Measurements from ENCODE around the gene ANAPC2. TPM values are rescaled to one million over a fixed set of nuclear protein-coding genes. Genes with fewer than 3 reads are reported as not detected.

ANAPC2 gene, protein sequence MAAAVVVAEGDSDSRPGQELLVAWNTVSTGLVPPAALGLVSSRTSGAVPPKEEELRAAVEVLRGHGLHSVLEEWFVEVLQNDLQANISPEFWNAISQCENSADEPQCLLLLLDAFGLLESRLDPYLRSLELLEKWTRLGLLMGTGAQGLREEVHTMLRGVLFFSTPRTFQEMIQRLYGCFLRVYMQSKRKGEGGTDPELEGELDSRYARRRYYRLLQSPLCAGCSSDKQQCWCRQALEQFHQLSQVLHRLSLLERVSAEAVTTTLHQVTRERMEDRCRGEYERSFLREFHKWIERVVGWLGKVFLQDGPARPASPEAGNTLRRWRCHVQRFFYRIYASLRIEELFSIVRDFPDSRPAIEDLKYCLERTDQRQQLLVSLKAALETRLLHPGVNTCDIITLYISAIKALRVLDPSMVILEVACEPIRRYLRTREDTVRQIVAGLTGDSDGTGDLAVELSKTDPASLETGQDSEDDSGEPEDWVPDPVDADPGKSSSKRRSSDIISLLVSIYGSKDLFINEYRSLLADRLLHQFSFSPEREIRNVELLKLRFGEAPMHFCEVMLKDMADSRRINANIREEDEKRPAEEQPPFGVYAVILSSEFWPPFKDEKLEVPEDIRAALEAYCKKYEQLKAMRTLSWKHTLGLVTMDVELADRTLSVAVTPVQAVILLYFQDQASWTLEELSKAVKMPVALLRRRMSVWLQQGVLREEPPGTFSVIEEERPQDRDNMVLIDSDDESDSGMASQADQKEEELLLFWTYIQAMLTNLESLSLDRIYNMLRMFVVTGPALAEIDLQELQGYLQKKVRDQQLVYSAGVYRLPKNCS
- total RNA-seq = 42.9 TPM

DNA sequence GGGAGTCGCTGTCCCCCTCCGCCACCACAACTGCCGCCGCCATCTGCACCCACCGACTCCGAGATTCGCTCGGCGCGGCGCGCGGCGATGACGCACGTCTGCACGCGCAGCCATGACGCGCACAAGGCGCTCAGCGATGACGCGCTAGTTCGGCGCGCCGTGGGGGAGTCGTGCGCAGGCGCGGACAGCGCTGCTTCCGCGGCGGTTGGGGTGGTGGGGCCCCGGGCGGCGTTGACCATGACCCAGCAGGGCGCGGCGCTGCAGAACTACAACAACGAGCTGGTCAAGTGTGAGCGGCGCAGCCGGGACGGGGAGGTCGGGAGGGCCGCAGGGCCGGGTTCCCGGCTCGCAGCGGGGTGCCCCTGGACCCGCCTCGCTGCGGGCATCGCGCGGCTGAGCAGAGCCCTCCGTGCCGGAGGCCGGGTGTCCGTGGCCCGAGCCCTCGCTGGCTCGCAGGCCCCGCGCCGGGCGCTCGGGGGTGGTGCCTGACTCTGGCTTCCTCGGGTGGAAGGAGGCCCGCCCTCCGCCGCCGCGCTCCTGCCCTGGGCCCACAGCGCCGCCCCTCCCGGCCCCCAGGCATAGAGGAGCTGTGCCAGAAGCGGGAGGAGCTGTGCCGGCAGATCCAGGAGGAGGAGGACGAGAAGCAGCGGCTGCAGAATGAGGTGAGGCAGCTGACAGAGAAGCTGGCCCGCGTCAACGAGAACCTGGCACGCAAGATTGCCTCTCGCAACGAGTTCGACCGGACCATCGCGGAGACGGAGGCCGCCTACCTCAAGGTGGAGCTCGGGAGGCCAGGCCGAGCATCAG, at the start of gene ANAPC2, which contains the start of gene SSNA1:
ANAPC2 (minus strand) TSS at position 71 of the 807 bp plus-strand sequence; CDS start at position 43, 28 bp downstream.
SSNA1 (plus strand) TSS at position 187 of the 807 bp plus-strand sequence; CDS start at position 238, 51 bp downstream.

DNA sequence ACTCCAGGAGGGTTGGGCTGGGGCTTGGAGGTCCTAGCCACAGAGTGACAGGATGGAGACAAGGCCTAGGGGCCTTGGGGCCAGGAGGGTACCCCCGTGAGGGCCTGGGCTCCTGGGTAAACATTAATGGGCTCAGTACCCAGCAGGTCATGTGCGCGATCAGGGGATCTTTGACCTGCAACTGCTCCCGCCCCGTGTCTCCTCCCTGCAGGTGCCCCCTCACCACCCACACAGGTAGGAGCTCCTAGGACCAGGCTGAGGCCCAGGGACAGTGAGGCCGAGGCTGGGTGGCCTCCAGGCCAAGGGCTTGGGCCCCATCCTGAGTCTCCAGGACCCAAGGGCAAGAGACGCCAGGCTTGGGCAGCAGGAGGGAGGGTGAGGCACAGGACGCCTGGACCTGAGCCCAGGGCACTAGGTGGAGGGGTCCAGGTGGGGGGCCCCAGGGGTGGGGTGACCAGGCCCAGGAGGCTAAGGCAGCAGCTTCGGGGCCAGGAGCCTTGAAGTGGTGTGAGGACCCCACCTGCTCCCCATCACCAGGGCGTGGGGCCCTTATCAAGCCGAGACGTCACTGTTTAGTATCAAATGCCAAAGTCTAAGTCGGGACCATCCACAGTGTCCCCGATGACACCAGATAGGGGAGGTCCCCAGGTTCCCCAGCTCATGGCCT, 42.5 kb upstream of the ANAPC2 start, which contains the start of gene SLC34A3:
SLC34A3 (plus strand) TSS at position 197 of the 667 bp plus-strand sequence. CDS start 802 bp downstream, outside the sequence.

DNA sequence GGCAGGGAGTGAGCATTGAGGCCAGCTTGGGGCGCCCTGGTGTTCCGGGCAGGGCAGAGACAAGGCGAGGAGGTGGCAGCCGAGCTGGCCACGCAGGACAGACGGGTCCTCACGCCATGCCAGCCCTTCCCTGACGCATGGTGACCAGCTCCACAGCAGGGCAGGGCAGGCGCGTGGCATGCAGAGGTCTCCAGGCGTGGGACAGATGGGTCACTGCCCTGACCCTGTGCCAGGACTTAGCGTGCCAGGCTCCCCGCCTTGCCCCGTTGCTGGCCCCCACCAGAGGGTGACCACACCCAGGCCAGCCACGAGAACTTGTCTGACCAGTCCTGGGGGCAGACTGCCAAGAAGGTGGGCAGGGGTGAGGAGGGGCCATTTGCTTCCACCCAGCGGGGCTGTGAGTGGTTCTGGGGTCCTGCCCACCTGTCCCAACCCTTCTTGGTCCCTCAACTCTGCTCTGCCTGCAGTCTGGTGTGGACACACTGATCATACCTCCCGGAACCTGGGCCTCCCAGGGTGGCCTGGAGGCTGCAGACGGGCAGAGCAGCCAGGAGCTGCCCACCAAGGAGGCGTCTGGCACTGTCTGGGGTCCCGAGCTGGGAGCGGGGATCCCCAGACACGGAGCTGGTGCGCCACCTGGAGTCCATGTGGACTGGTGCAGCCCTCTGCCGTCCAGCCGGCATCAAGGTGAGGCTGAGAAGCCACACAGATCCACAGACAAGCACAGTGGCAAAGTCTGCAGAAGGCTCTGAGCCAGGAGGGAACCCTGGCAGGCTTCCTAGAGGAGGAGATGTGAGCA, 38.9 kb upstream of the ANAPC2 start, which contains the start of gene RNF224:
RNF224 (plus strand) TSS at position 449 of the 799 bp plus-strand sequence. CDS start 834 bp downstream, outside the sequence.

DNA sequence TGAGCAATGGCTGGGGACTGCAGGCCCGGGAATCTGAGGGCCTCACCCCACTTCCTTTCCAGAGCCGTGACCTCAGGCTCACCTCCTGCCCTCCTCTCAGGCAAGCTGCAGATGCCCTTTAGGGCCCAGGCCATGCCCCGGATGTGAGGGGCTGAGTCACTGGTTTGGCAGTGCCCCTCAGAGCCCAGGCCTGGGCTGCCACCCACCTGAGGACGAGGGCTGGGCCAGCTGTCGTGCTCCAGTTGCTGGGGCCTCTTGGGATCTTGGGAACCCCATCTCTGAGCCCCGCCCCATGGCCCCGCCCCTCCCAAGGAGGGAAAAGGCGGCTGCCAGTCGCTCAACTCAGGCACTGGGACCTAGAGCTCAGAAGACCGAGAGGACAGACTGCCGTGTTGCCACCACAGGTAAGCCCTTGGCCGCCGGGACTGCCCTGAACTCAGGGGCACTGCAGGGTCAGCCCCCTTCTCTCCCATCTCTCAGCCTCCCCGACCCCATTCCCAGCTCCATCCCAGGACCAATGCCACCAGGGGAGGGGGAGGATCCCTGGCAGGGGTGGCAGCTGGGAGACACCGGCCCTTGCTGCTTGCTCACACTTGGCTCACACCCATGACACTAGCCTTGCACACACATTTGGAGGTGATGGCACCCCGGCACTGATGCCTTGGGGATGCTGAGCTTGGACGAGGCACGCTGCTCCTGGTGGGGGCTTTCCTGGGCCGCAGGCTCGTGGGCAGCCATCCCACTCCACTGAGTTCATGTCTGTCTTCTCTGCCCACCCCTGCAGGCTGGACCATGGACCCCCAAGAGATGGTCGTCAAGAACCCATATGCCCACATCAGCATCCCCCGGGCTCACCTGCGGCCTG, 36.7 kb upstream of the ANAPC2 start, which contains the start of gene CYSRT1:
CYSRT1 (plus strand) TSS at position 345 of the 865 bp plus-strand sequence; CDS start at position 793, 448 bp downstream.

DNA sequence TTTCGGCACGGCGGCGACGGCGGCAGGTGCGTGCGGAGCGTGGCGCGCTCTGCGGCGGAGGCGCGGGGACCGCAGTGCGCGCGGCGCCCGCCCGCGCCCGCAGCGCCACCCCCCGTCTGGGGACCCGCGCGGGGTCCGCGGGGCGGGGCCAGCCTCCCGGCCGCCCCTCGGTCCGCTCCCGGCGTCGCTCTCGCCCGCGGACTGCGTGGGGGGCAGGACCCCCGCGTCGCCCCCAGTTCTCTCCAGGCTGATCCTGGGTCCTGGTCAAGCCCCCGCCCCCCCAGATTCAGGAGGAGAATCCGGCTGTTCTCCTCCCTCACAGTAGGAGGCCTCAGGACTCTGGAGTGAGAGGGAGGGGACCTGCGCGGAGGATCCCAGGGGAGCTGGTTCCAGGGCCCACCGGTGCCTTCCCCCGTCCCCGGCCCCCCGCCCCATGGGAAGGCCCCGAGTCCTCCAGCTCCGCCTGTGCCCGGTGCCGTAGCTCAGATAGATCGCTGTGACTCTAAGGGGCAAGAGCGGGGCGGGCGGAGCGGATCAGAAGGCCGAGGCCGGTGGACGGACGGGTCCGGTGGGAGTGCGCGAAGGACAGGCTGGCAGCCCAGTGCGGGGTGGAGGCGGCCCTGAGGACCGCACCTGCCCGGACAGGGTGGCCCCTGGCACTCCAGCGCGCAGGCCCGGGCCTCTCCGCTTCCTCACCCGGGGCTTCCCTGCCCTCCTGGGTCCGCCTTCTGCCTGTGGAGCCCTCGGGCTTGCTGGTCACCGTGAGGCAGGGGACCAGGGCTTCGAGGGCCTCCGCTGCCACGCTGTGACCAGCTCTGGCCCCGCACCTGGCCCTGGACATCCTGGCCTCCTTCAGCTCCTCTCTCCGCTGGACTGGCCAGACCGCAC, 34.1 kb upstream of the ANAPC2 start, which contains the start of gene RNF208:
RNF208 (minus strand) TSS at position 51 of the 888 bp plus-strand sequence. CDS start 1,028 bp downstream, outside the sequence.

DNA sequence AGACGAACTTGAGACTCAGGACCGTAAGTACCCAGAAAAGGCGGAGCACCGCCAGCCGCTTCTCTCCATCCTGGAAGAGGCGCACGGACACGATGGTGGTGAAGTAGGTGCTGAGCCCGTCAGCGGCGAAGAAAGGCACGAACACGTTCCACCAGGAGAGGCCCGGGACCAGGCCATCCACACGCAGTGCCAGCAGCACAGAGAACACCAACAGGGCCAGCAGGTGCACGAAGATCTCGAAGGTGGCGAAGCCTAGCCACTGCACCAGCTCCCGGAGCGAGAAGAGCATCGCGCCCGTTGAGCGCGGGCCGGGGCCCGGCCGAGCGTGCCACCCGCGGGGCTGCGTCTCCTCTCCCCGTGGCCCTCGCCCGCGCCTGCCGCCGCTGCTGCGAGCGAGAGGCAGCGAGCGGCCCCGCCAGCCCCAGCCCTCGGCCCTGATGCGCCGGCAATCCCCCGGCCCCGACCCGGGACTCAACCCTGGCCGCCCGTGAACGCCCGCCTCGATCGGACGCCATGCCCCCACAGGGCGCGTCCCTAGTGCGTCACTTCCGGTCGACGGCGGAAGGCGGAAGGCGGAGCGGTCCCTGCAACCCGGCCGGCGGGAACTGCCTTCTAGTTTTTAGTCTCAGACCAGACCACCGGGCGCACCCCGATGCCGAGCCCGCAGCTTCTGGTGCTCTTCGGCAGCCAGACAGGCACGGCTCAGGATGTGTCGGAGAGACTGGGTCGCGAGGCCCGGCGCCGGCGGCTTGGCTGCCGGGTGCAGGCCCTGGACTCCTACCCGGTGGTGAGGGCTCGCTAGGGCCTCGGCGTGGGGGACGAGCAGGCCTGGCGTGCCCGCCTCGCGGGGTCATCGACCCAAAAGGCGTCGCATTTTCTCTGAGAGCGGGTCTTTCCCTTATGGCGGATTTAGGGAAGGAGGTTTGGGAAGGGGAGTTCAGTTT, 17.0 kb upstream of the ANAPC2 start, which contains the start of the genes NDOR1 and TMEM203:
NDOR1 (plus strand) TSS at position 575 of the 944 bp plus-strand sequence; CDS start at position 653, 78 bp downstream.
TMEM203 (minus strand) TSS at position 523 of the 944 bp plus-strand sequence; CDS start at position 289, 234 bp downstream.

DNA sequence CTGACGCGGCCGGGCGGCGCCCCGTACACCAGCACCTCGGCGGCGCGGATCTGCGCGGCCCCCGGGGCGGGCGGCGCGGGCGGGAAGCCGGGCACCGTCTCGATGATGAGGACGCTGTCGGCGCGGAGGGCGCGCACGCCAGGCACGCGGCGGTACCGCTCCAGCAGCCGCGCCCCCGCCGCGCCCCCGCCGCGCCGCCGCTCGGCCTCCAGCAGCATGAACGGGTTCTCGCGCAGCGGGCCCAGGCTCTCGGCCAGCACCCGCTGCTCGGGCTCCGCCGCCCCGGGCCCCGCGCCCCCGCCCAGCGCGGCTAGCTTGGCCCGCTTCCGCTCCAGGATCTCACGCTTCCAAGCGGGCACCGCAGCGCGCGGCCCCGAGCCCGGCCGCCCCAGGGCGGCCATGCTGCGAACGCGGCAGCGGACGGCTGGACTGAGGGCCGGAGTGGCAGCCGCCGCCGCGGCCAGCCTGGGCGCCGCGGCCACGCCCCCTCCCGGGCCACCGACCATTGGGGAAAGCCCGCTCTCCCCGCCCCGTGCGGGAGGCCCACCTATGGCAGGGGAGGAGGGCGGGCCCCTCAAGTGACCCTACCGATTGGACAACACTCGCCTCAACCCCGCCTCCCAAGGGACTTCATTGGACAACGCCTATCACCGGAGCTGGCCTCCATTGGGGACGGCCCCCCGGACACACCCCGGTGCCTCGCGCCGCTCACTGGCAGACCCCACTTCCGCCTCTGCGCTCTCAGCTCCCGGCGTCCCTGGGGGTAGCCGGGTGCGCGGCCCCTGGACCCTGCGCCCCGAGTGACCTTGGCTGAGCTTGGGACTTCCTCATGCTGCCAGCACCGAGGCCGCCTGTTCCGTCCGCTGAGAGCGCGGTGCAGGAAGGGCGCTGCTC, 12.2 kb upstream of the ANAPC2 start, which contains the start of gene TPRN:
TPRN (minus strand) TSS at position 431 of the 894 bp plus-strand sequence; CDS start at position 401, 30 bp downstream.

DNA sequence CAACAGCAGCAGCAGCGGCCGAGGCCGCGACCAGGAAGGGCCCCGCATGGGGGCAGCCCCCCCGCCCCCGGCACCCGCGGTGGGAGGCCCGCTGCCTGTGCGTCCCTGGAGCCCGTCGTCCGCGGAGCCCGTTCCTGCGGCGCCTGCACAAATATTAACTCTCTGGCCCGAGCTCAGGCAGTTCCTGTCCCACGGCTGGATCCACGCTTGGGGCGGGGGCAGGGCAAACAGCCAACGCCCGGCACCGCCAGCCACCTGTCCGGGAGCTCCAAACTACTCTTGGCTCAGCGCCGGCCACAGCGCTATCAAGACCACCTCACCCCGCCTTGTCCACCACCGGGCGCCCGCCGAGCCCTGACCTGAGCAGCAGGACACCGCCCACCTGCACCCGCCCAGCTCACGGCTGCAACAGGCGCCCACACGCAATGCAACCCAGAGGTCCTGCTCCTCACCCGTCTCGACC, 18.4 kb downstream of the ANAPC2 start, which contains the start of gene LRRC26:
LRRC26 (minus strand) TSS at position 156 of the 463 bp plus-strand sequence; CDS start at position 48, 108 bp downstream.

DNA sequence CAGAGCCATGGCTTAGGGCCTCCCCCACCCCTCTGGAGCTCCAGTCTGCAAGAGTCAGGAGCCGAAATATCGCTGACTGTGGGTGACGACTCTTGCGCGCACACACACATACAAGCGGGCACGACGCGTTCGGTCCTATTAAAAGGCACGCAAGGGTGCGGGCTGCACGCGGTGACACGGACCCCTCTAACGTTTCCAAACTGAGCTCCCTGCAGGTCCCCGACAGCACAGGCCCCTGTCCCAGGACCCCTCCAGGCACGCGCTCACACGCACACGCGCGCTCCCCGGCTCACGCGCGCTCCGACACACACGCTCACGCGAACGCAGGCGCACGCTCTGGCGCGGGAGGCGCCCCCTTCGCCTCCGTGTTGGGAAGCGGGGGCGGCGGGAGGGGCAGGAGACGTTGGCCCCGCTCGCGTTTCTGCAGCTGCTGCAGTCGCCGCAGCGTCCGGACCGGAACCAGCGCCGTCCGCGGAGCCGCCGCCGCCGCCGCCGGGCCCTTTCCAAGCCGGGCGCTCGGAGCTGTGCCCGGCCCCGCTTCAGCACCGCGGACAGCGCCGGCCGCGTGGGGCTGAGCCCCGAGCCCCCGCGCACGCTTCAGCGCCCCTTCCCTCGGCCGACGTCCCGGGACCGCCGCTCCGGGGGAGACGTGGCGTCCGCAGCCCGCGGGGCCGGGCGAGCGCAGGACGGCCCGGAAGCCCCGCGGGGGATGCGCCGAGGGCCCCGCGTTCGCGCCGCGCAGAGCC, 49.5 kb downstream of the ANAPC2 start, which contains the start of gene GRIN1:
GRIN1 (plus strand) TSS at position 433 of the 746 bp plus-strand sequence. CDS start 333 bp downstream, outside the sequence.

Other genes starting within 250 kb of the ANAPC2 start
- gene FBXW5, start 243.8 kb downstream of the ANAPC2 start, total RNA-seq = 101 TPM
- not detected for gene C8G, start 243.3 kb downstream of the ANAPC2 start, total RNA-seq
- 2.9 TPM for gene LCN12, start 236.3 kb downstream of the ANAPC2 start, total RNA-seq
- 230 TPM for gene PTGDS, start 211.1 kb downstream of the ANAPC2 start, total RNA-seq
- gene LCNL1, start 205.6 kb downstream of the ANAPC2 start, total RNA-seq = 1.2 TPM
- gene PAXX, start 196.1 kb downstream of the ANAPC2 start, total RNA-seq = 25.7 TPM
- gene CLIC3, start 192.0 kb downstream of the ANAPC2 start, total RNA-seq = 1.1 TPM
- gene ABCA2, start 160.3 kb downstream of the ANAPC2 start, total RNA-seq = 49.9 TPM
- gene FUT7, start 156.5 kb downstream of the ANAPC2 start, total RNA-seq = not detected
- 56.4 TPM for gene NPDC1, start 142.4 kb downstream of the ANAPC2 start, total RNA-seq
- gene ENTPD2, start 134.5 kb downstream of the ANAPC2 start, total RNA-seq = 7.0 TPM
- 4.3 TPM for gene SAPCD2, start 118.0 kb downstream of the ANAPC2 start, total RNA-seq
- 8.5 TPM for gene UAP1L1, start 111.0 kb downstream of the ANAPC2 start, total RNA-seq
- gene MAN1B1, start 101.6 kb downstream of the ANAPC2 start, total RNA-seq = 59.0 TPM
- gene DPP7, start 73.8 kb downstream of the ANAPC2 start, total RNA-seq = 37.5 TPM
- 12.7 TPM for gene GRIN1, start 49.4 kb downstream of the ANAPC2 start, total RNA-seq
- 1.7 TPM for gene LRRC26, start 18.5 kb downstream of the ANAPC2 start, total RNA-seq
- gene TMEM210, start 16.5 kb downstream of the ANAPC2 start, total RNA-seq = not detected
- 51.1 TPM for gene SSNA1, start 116 bp upstream of the ANAPC2 start, total RNA-seq
- 11.3 TPM for gene TPRN, start 12.2 kb upstream of the ANAPC2 start, total RNA-seq
- gene TMEM203, start 17.1 kb upstream of the ANAPC2 start, total RNA-seq = 34.2 TPM
- 10.3 TPM for gene NDOR1, start 17.1 kb upstream of the ANAPC2 start, total RNA-seq
- 2.7 TPM for gene RNF208, start 33.7 kb upstream of the ANAPC2 start, total RNA-seq
- 0.60 TPM for gene CYSRT1, start 36.6 kb upstream of the ANAPC2 start, total RNA-seq
- gene RNF224, start 38.9 kb upstream of the ANAPC2 start, total RNA-seq = not detected
- gene SLC34A3, start 42.3 kb upstream of the ANAPC2 start, total RNA-seq = not detected
- gene TUBB4B, start 52.7 kb upstream of the ANAPC2 start, total RNA-seq = 374 TPM
- not detected for gene STPG3, start 62.7 kb upstream of the ANAPC2 start, total RNA-seq
- gene NELFB, start 66.8 kb upstream of the ANAPC2 start, total RNA-seq = 39.1 TPM
- 3.7 TPM for gene TOR4A, start 89.2 kb upstream of the ANAPC2 start, total RNA-seq
- 23.3 TPM for gene NRARP, start 113.7 kb upstream of the ANAPC2 start, total RNA-seq
- 22.0 TPM for gene EXD3, start 234.6 kb upstream of the ANAPC2 start, total RNA-seq
- gene NOXA1, start 234.8 kb upstream of the ANAPC2 start, total RNA-seq = 4.2 TPM